HepG2 (cell line): ENCODE data around the gene SBK2. TPM values are rescaled to one million over a fixed set of nuclear protein-coding genes. Genes with fewer than 3 reads are reported as not detected.
A peak's percentile ranks its signal among the peaks of the same experiment; 100 is the strongest.

Experiments
- AHR ChIP-seq: IDR thresholded peaks from 2 replicates; pipeline ENCODE4 v1.6.1; 2018; ENCODE audit warnings: missing genetic modification reagents, missing compliant biosample characterization
- FOXO4 ChIP-seq: sonication (generic); formaldehyde crosslinking; conservative IDR thresholded peaks from 2 replicates; pipeline ENCODE4 v1.8.1; 2023; ENCODE audit warnings: missing genetic modification reagents
- HINFP ChIP-seq: sonication (generic); formaldehyde crosslinking; IDR thresholded peaks from 2 replicates; pipeline ENCODE4 v1.4.0; 2020; ENCODE audit warnings: low read depth, mild to moderate bottlenecking, missing genetic modification reagents
- JUND ChIP-seq: sonication (generic); formaldehyde crosslinking; IDR thresholded peaks from 2 replicates; pipeline ENCODE4 v1.8.0; 2022; ENCODE audit warnings: mild to moderate bottlenecking, missing genetic modification reagents
- SIX4 ChIP-seq: sonication (generic); formaldehyde crosslinking; IDR thresholded peaks from 2 replicates; pipeline ENCODE4 v1.4.0; 2020; ENCODE audit warnings: missing genetic modification reagents
- TERF1 ChIP-seq: sonication (generic); formaldehyde crosslinking; IDR thresholded peaks from 2 replicates; pipeline ENCODE4 v1.8.0; 2022; ENCODE audit warnings: mild to moderate bottlenecking, missing genetic modification reagents, moderate library complexity
- ZNF678 ChIP-seq: sonication (generic); formaldehyde crosslinking; IDR thresholded peaks from 2 replicates; pipeline ENCODE4 v1.4.0; 2020; ENCODE audit warnings: mild to moderate bottlenecking, missing genetic modification reagents
- ZNF773 ChIP-seq: sonication (generic); formaldehyde crosslinking; IDR thresholded peaks from 2 replicates; pipeline ENCODE4 v1.4.0; 2020; ENCODE audit warnings: missing genetic modification reagents, borderline replicate concordance
- polyA plus RNA-seq, 8 experiments: library from polyadenylated mRNA; depleted of rRNA in 3 of 8; stranded (reverse) in 7 of 8; unstranded in 1 of 8; fragments of >200 nt; fragmentation: Illumina TruSeq in 4 of 8; extraction: Trizol in 4 of 8; gene quantifications; 2 replicates each; pipeline versions ENCODE4 v1.2.1 to v1.2.3, GENCODE V29; 2011 to 2016; ENCODE audit warnings: low read depth in 4 of 8, missing spikeins in 1 of 8, mixed read lengths in 1 of 8; ENCODE audit not compliant: insufficient read depth in 1 of 8
- total RNA-seq, 5 experiments: library from RNA; depleted of rRNA; stranded (reverse); fragments of >200 nt; fragmentation: Illumina TruSeq; extraction: Trizol; gene quantifications; 2 replicates each; pipeline ENCODE4 v1.2.3, GENCODE V29; 2016; ENCODE audit warnings: low read depth in 1 of 5
- TF ChIP-seq, protein P1 (sequence below), 2 experiments: sonication (generic) in 1 of 2; formaldehyde crosslinking in 1 of 2; IDR thresholded peaks; 2 replicates each; pipeline versions ENCODE4 v1.4.0 to v1.6.1; 2016 to 2020; ENCODE audit warnings: borderline replicate concordance in 1 of 2, low read depth in 1 of 2, mild to moderate bottlenecking in 1 of 2, missing genetic modification reagents in 1 of 2
- TF ChIP-seq, protein P2 (sequence below): sonication (generic); formaldehyde crosslinking; IDR thresholded peaks from 2 replicates; pipeline ENCODE4 v1.4.0; 2020; ENCODE audit warnings: missing genetic modification reagents, borderline replicate concordance
- TF ChIP-seq, protein P3 (sequence below), 2 experiments: IDR thresholded peaks; 2 replicates each; pipeline ENCODE4 v1.6.1; 2011 to 2012; ENCODE audit warnings: low read length in 2 of 2, borderline replicate concordance in 1 of 2, low read depth in 1 of 2, mild to moderate bottlenecking in 1 of 2, moderate library complexity in 1 of 2

The SBK2 gene
- total and polyA plus RNA-seq, 2 of the 13 experiments (the other 11 are each of a cell fraction or from before 2014, with no cell fraction given), result 0.24 TPM; not detected in 1

- no peak for TF ChIP-seq FOXO4 (CRISPR knock-in tag)
- TF ChIP-seq TERF1 (CRISPR knock-in tag), result no peak
- TF ChIP-seq, protein P1, sequence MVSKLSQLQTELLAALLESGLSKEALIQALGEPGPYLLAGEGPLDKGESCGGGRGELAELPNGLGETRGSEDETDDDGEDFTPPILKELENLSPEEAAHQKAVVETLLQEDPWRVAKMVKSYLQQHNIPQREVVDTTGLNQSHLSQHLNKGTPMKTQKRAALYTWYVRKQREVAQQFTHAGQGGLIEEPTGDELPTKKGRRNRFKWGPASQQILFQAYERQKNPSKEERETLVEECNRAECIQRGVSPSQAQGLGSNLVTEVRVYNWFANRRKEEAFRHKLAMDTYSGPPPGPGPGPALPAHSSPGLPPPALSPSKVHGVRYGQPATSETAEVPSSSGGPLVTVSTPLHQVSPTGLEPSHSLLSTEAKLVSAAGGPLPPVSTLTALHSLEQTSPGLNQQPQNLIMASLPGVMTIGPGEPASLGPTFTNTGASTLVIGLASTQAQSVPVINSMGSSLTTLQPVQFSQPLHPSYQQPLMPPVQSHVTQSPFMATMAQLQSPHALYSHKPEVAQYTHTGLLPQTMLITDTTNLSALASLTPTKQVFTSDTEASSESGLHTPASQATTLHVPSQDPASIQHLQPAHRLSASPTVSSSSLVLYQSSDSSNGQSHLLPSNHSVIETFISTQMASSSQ (IDR thresholded peaks at IDR 0.05; ENCODE audit: low read depth), result no peak
- TF ChIP-seq, protein P1 (CRISPR knock-in tag; IDR thresholded peaks at IDR 0.05; ENCODE audit: borderline replicate concordance), result no peak
- TF ChIP-seq, protein P2, sequence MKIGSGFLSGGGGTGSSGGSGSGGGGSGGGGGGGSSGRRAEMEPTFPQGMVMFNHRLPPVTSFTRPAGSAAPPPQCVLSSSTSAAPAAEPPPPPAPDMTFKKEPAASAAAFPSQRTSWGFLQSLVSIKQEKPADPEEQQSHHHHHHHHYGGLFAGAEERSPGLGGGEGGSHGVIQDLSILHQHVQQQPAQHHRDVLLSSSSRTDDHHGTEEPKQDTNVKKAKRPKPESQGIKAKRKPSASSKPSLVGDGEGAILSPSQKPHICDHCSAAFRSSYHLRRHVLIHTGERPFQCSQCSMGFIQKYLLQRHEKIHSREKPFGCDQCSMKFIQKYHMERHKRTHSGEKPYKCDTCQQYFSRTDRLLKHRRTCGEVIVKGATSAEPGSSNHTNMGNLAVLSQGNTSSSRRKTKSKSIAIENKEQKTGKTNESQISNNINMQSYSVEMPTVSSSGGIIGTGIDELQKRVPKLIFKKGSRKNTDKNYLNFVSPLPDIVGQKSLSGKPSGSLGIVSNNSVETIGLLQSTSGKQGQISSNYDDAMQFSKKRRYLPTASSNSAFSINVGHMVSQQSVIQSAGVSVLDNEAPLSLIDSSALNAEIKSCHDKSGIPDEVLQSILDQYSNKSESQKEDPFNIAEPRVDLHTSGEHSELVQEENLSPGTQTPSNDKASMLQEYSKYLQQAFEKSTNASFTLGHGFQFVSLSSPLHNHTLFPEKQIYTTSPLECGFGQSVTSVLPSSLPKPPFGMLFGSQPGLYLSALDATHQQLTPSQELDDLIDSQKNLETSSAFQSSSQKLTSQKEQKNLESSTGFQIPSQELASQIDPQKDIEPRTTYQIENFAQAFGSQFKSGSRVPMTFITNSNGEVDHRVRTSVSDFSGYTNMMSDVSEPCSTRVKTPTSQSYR (CRISPR knock-in tag), result peak; percentile 63; the same call in 1 of the 2 replicates
- TF ChIP-seq ZNF773 (CRISPR knock-in tag), result no peak
- TF ChIP-seq HINFP, result no peak
- peak; percentile 28; the same call in 1 of the 2 replicates for TF ChIP-seq AHR
- TF ChIP-seq ZNF678 (CRISPR knock-in tag), result no peak
- no peak for TF ChIP-seq JUND (CRISPR knock-in tag)
- TF ChIP-seq, protein P3, sequence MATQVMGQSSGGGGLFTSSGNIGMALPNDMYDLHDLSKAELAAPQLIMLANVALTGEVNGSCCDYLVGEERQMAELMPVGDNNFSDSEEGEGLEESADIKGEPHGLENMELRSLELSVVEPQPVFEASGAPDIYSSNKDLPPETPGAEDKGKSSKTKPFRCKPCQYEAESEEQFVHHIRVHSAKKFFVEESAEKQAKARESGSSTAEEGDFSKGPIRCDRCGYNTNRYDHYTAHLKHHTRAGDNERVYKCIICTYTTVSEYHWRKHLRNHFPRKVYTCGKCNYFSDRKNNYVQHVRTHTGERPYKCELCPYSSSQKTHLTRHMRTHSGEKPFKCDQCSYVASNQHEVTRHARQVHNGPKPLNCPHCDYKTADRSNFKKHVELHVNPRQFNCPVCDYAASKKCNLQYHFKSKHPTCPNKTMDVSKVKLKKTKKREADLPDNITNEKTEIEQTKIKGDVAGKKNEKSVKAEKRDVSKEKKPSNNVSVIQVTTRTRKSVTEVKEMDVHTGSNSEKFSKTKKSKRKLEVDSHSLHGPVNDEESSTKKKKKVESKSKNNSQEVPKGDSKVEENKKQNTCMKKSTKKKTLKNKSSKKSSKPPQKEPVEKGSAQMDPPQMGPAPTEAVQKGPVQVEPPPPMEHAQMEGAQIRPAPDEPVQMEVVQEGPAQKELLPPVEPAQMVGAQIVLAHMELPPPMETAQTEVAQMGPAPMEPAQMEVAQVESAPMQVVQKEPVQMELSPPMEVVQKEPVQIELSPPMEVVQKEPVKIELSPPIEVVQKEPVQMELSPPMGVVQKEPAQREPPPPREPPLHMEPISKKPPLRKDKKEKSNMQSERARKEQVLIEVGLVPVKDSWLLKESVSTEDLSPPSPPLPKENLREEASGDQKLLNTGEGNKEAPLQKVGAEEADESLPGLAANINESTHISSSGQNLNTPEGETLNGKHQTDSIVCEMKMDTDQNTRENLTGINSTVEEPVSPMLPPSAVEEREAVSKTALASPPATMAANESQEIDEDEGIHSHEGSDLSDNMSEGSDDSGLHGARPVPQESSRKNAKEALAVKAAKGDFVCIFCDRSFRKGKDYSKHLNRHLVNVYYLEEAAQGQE (IDR thresholded peaks at IDR 0.05; ENCODE audit: borderline replicate concordance in 1 of 2, low read depth in 1 of 2, low read length in 2 of 2), result no peak
- TF ChIP-seq SIX4, result no peak
Observed at GRCh38 chr19:55549500-55550320, 12.8 kb upstream of the SBK2 start (continued).
